GM12892 (cell line): ENCODE results near the gene PYGM.

Experiments used
- POLR2A ChIP-seq: IDR thresholded peaks from 2 replicates; pipeline ENCODE4 v1.6.1; 2011; ENCODE audit warnings: low read depth, low read length, control low read depth
- POLR2AphosphoS5 ChIP-seq: IDR thresholded peaks from 2 replicates; pipeline ENCODE4 v1.6.1; 2011; ENCODE audit warnings: low read depth, low read length, control low read depth
- TAF1 ChIP-seq: IDR thresholded peaks from 2 replicates; pipeline ENCODE4 v1.6.1; 2011; ENCODE audit warnings: low read depth, mild to moderate bottlenecking, control low read depth, low read length, borderline replicate concordance

GRCh38 chr11:64722141-64723065 lies 37.4 kb downstream of the PYGM start:
- TF ChIP-seq POLR2A, result no peak
- no peak for TF ChIP-seq POLR2AphosphoS5
- TF ChIP-seq TAF1, result no peak
